GM23248 (cell line): ENCODE measurements around the gene ARHGAP24. TPM values are rescaled to one million over a fixed set of nuclear protein-coding genes. Genes with fewer than 3 reads are reported as not detected.

Experiments
- DNase-seq: peaks from one replicate; pipeline ENCODE4 v3.0.0-alpha.2; 2015
- H2AFZ ChIP-seq: fragments of 200-600 bp; sonication (generic); 2 replicates; pipeline ENCODE4 v1.6.1; 2016; ENCODE audit warnings: antibody characterized with exemption
- H3F3A ChIP-seq: fragments of 200-600 bp; sonication (generic); 2 replicates; pipeline ENCODE4 v1.6.1; 2016; ENCODE audit warnings: mild to moderate bottlenecking, antibody characterized with exemption, mixed run types; ENCODE audit not compliant: insufficient read depth
- H3K27ac ChIP-seq: fragments of 200-600 bp; sonication (generic); 2 replicates; pipeline ENCODE4 v1.5.1; 2016; ENCODE audit warnings: mild to moderate bottlenecking
- H3K27me3 ChIP-seq: fragments of 200-600 bp; sonication (generic); replicated peaks from 2 replicates; pipeline ENCODE4 v1.6.1; 2016; ENCODE audit warnings: mild to moderate bottlenecking; ENCODE audit not compliant: insufficient read depth
- H3K36me3 ChIP-seq: fragments of 200-600 bp; sonication (generic); 2 replicates; pipeline ENCODE4 v1.6.1; 2016; ENCODE audit warnings: low read depth, mild to moderate bottlenecking
- H3K4me1 ChIP-seq: fragments of 200-600 bp; sonication (generic); 2 replicates; pipeline ENCODE4 v1.6.1; 2016; ENCODE audit warnings: mild to moderate bottlenecking; ENCODE audit not compliant: insufficient read depth
- H3K4me2 ChIP-seq: fragments of 200-600 bp; sonication (generic); one replicate; pipeline ENCODE4 v1.6.1; 2016; ENCODE audit warnings: mild to moderate bottlenecking; ENCODE audit not compliant: unreplicated experiment
- H3K4me3 ChIP-seq: fragments of 200-600 bp; sonication (generic); 2 replicates; pipeline ENCODE4 v1.5.1; 2016; ENCODE audit warnings: mild to moderate bottlenecking
- H3K79me2 ChIP-seq: fragments of 200-600 bp; sonication (generic); 2 replicates; pipeline ENCODE4 v1.6.1; 2016; ENCODE audit warnings: mild to moderate bottlenecking; ENCODE audit not compliant: insufficient read depth
- H3K9ac ChIP-seq: fragments of 200-600 bp; sonication (generic); 2 replicates; pipeline ENCODE4 v1.6.1; 2016; ENCODE audit warnings: mild to moderate bottlenecking
- H3K9me2 ChIP-seq: fragments of 200-600 bp; sonication (generic); 2 replicates; pipeline ENCODE4 v1.6.1; 2016; ENCODE audit warnings: mixed run types, mild to moderate bottlenecking, moderate library complexity; ENCODE audit not compliant: insufficient read depth
- H3K9me3 ChIP-seq: fragments of 200-600 bp; sonication (generic); one replicate; pipeline ENCODE4 v1.6.1; 2017; ENCODE audit warnings: low read depth
- H4K20me1 ChIP-seq: fragments of 200-600 bp; sonication (generic); 2 replicates; pipeline ENCODE4 v1.6.0; 2016; ENCODE audit not compliant: insufficient read depth
- EZH2 ChIP-seq: fragments of 200-600 bp; sonication (generic); IDR thresholded peaks from 2 replicates; pipeline ENCODE4 v1.6.1; 2018; ENCODE audit warnings: antibody characterized with exemption, mild to moderate bottlenecking; ENCODE audit not compliant: insufficient read depth, poor library complexity, severe bottlenecking
- EZH2phosphoT487 ChIP-seq: fragments of 200-600 bp; sonication (generic); IDR thresholded peaks from 2 replicates; pipeline ENCODE4 v1.6.1; 2018; ENCODE audit warnings: antibody characterized with exemption, moderate library complexity, mild to moderate bottlenecking, low read depth; ENCODE audit not compliant: insufficient read depth
- WGBS, 2 experiments: methylation state at CpG; one replicate each; pipeline ENCODE4 v1.1.6; 2015 to 2017; ENCODE audit warnings: low lambda C conversion rate in 2 of 2, low coverage in 1 of 2; ENCODE audit errors: missing lambda C conversion rate in 2 of 2; 5-methylcytosine and 5-hydroxymethylcytosine counted together
- in situ Hi-C: fragments of 300-500 bp; cut with MboI; formaldehyde crosslinking; loops from 2 replicates; pipeline ENCODE4 v1.15.0; 2020
- polyA plus RNA-seq: library from polyadenylated mRNA; unstranded; fragments of >200 nt; fragmentation: Nextera tagmentation; extraction: Ambion mirVana; gene quantifications from 2 replicates; pipeline ENCODE4 v1.2.1, GENCODE V29; 2016
- total RNA-seq: library from RNA; depleted of rRNA; stranded (reverse); fragments of >200 nt; shearing (Covaris generic); gene quantifications from 2 replicates; pipeline ENCODE4 v1.2.3, GENCODE V29; 2014

The ARHGAP24 gene
- total and polyA plus RNA-seq, 2 experiments from 2014 or later = 24.1 to 31.6 TPM

- in situ Hi-C loops = no loop called here
- no peaks in the 10 kb centered on the region for H3K9me2 ChIP-seq
- TF ChIP-seq EZH2phosphoT487 (no peak), EZH2 (no peak)
- H3F3A ChIP-seq = no peaks in the 10 kb centered on the region; the same call in 1 of the 2 replicates
- H3K4me2 ChIP-seq = no peak overlapping the region
- H3K4me3 ChIP-seq = no peak overlapping the region
- H3K27me3 ChIP-seq = no peaks in the 10 kb centered on the region
- peaks cover 8% of the 10 kb centered on the region; the same call in 1 of the 2 replicates for H3K79me2 ChIP-seq
- no peaks in the 10 kb centered on the region for H3K9me3 ChIP-seq
- no peak overlapping the region for H3K9ac ChIP-seq
- H3K36me3 ChIP-seq = peaks cover 14% of the 10 kb centered on the region; the same call in 1 of the 2 replicates
- no peak overlapping the region for H2AFZ ChIP-seq
- H4K20me1 ChIP-seq = no peaks in the 10 kb centered on the region
- peak; percentile 14 for DNase-seq
- no peaks in the 10 kb centered on the region for H3K4me1 ChIP-seq
- H3K27ac ChIP-seq = no peak overlapping the region
These were observed 519.6 kb downstream of the ARHGAP24 start for GRCh38 chr4:85994576-85994975.

GRCh38 chr4:85995361-85995760, 520.4 kb downstream of the ARHGAP24 start:
- H4K20me1 ChIP-seq = no peaks in the 10 kb centered on the region
- DNase-seq = no peak
- in situ Hi-C loops = no loop called here
- H3K9me2 ChIP-seq = no peaks in the 10 kb centered on the region
- H3F3A ChIP-seq = no peaks in the 10 kb centered on the region; the same call in 1 of the 2 replicates
- H3K27ac ChIP-seq = no peak overlapping the region
- H3K36me3 ChIP-seq = peaks cover 10% of the 10 kb centered on the region; the same call in 1 of the 2 replicates
- no peaks in the 10 kb centered on the region for H3K27me3 ChIP-seq
- WGBS, 2 experiments = 95 to 96% methylated on average over 6 of the region's 6 CpGs
- no peak overlapping the region for H2AFZ ChIP-seq
- no peak overlapping the region for H3K4me3 ChIP-seq
- no peak overlapping the region for H3K9ac ChIP-seq
- no peak overlapping the region for H3K4me2 ChIP-seq
- H3K4me1 ChIP-seq = no peaks in the 10 kb centered on the region
- peaks cover 8% of the 10 kb centered on the region; the same call in 1 of the 2 replicates for H3K79me2 ChIP-seq
- no peaks in the 10 kb centered on the region for H3K9me3 ChIP-seq
- TF ChIP-seq EZH2phosphoT487 = no peak
- no peak for TF ChIP-seq EZH2

GRCh38 chr4:86001591-86001990, 526.6 kb downstream of the ARHGAP24 start:
- H3K36me3 ChIP-seq = no peaks in the 10 kb centered on the region
- no peak overlapping the region for H2AFZ ChIP-seq
- peaks cover 4% of the 10 kb centered on the region; the same call in 1 of the 2 replicates for H3K79me2 ChIP-seq
- TF ChIP-seq EZH2phosphoT487 = no peak
- TF ChIP-seq EZH2 = no peak
- H3K4me3 ChIP-seq = no peak overlapping the region
- no peak for DNase-seq
- no peaks in the 10 kb centered on the region for H4K20me1 ChIP-seq
- no peaks in the 10 kb centered on the region for H3K9me3 ChIP-seq
- H3K27ac ChIP-seq = no peak overlapping the region
- H3K27me3 ChIP-seq = no peaks in the 10 kb centered on the region
- no peak overlapping the region for H3K9ac ChIP-seq
- no peaks in the 10 kb centered on the region for H3K4me1 ChIP-seq
- 94 to 97% methylated on average over 2 of the region's 2 CpGs for WGBS, 2 experiments
- in situ Hi-C loops = no loop called here
- H3F3A ChIP-seq = no peaks in the 10 kb centered on the region
- no peak overlapping the region for H3K4me2 ChIP-seq
- no peaks in the 10 kb centered on the region for H3K9me2 ChIP-seq

GRCh38 chr4:86004030-86004429, 529.1 kb downstream of the ARHGAP24 start:
- Histone ChIP-seq H3K9me3 (no peaks in the 10 kb centered on the region), H3F3A (peaks cover 1% of the 10 kb centered on the region; the same call in 1 of the 2 replicates), H3K9me2 (no peaks in the 10 kb centered on the region), H3K79me2 (no peaks in the 10 kb centered on the region), H3K4me1 (no peaks in the 10 kb centered on the region), H2AFZ (no peak overlapping the region), H3K4me3 (no peak overlapping the region), H3K27ac (no peak overlapping the region), H3K4me2 (no peak overlapping the region), H3K9ac (no peak overlapping the region), H3K27me3 (no peaks in the 10 kb centered on the region), H4K20me1 (no peaks in the 10 kb centered on the region), H3K36me3 (no peaks in the 10 kb centered on the region)
- WGBS, 2 experiments = 81 to 84% methylated on average over 2 of the region's 2 CpGs
- no peak for DNase-seq
- TF ChIP-seq EZH2 (no peak), EZH2phosphoT487 (no peak)
- in situ Hi-C loops = no loop called here

- Histone ChIP-seq H2AFZ (no peak overlapping the region), H3K9me2 (no peaks in the 10 kb centered on the region), H3K4me1 (peaks cover 9% of the 10 kb centered on the region), H3F3A (peaks cover 17% of the 10 kb centered on the region; the same call in 1 of the 2 replicates), H3K9me3 (no peaks in the 10 kb centered on the region), H4K20me1 (no peaks in the 10 kb centered on the region), H3K4me3 (no peak overlapping the region), H3K27ac (no peak overlapping the region), H3K4me2 (no peak overlapping the region), H3K36me3 (no peaks in the 10 kb centered on the region), H3K9ac (no peak overlapping the region), H3K79me2 (no peaks in the 10 kb centered on the region), H3K27me3 (no peaks in the 10 kb centered on the region)
- in situ Hi-C loops = no loop called here
- no peak for DNase-seq
- no peak for TF ChIP-seq EZH2phosphoT487
- TF ChIP-seq EZH2 = no peak
These were observed 531.1 kb downstream of the ARHGAP24 start for GRCh38 chr4:86006057-86006456.
